Measurements from ENCODE around the gene ADPRH. TPM values are rescaled to one million over a fixed set of nuclear protein-coding genes. Genes with fewer than 3 reads are reported as not detected.

Gene ADPRH
- total RNA-seq, 2 experiments from 2014 or later = 0.36 TPM

DNA sequence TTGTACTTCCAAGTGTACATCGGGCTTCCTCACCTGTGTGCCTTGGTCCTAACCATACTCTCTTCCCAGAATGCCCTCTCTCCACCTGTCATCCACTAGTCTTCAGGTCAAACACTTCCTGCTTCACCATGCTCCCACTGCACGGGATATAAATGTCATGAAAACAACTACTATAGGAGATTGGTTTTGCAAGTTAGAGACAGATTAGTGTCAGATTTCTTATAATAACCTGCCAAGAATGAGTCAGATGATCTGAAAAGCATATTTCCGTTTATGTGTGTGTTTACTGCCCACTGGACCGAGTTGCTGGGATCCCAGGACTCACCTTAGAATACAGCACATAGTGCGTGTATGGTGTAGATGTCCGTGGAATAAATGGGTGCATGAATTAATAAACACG is 39.8 kb downstream of the ADPRH start:
- Mint-ChIP-seq H3K36me3 (ENCODE audit: low read depth) (no peaks in the 10 kb centered on the region), H3K9me3 (no peaks in the 10 kb centered on the region), H3K27ac (no peak overlapping the region), H3K4me3 (no peak overlapping the region), H3K4me1 (ENCODE audit: low read depth) (no peaks in the 10 kb centered on the region), H3K27me3 (peaks cover 7% of the 10 kb centered on the region)
- Histone ChIP-seq H3K27me3 (ENCODE audit: control insufficient read depth in 1 of 2, insufficient read depth in 2 of 2, low read length in 2 of 2) (no peaks in the 10 kb centered on the region), H3K36me3 (ENCODE audit: insufficient read depth, low read length) (no peaks in the 10 kb centered on the region), H3K27ac (ENCODE audit: low read depth in 1 of 2, low read length in 2 of 2) (no peak overlapping the region), H3K4me3 (ENCODE audit: low read length) (no peak overlapping the region), H3K9me3 (ENCODE audit: control insufficient read depth in 1 of 2, insufficient read depth in 1 of 2, low read length in 2 of 2) (no peaks in the 10 kb centered on the region), H3K4me1 (ENCODE audit: insufficient read depth, low read length) (no peaks in the 10 kb centered on the region)
- ChIA-PET POLR2A (no interaction called here), CTCF (no interaction called here)
- intact Hi-C loops (cut with DNase I, micrococcal nuclease) = no loop called here
- ATAC-seq (ENCODE audit: poor library complexity) (no peak), DNase-seq (no peak)
- TF ChIP-seq CTCF (IDR thresholded peaks at IDR 0.05) = no peak

DNA sequence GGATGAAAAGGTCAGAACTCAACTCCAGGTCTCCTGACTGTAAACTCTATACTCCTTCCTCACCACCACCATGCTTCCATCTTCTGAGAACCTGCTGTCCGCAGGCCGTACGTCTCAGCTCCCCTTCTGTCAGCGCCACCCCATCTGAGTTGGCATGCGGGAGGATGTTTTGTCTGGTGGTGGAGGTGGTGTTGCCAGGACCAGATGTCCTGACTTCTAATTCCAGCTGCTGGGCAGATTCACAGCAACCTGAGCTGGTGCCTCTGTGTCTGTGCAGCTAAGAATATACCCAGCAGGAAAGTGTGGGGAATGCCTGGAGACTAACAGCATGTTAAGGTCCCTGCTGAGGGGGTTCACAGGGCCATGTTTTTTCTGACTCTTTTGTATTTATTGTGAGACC is 41.6 kb downstream of the ADPRH start:
- peaks cover under 1% of the 10 kb centered on the region for H3K4me1 ChIP-seq (ENCODE audit: insufficient read depth, low read length)
- no peak for TF ChIP-seq CTCF (IDR thresholded peaks at IDR 0.05)
- H3K27me3 ChIP-seq (ENCODE audit: control insufficient read depth in 1 of 2, insufficient read depth in 2 of 2, low read length in 2 of 2) = no peaks in the 10 kb centered on the region
- no peak overlapping the region for H3K4me3 Mint-ChIP-seq
- no peaks in the 10 kb centered on the region for H3K9me3 Mint-ChIP-seq
- POLR2A ChIA-PET = no interaction called here
- no peak for ATAC-seq (ENCODE audit: poor library complexity)
- no peak for DNase-seq
- no peak overlapping the region for H3K27ac ChIP-seq (ENCODE audit: low read depth in 1 of 2, low read length in 2 of 2)
- H3K9me3 ChIP-seq (ENCODE audit: control insufficient read depth in 1 of 2, insufficient read depth in 1 of 2, low read length in 2 of 2) = no peaks in the 10 kb centered on the region
- H3K27ac Mint-ChIP-seq = no peak overlapping the region
- H3K4me3 ChIP-seq (ENCODE audit: low read length) = no peak overlapping the region
- CTCF ChIA-PET = no interaction called here
- intact Hi-C loops (cut with DNase I, micrococcal nuclease) = no loop called here
- H3K36me3 Mint-ChIP-seq (ENCODE audit: low read depth) = no peaks in the 10 kb centered on the region
- no peaks in the 10 kb centered on the region for H3K4me1 Mint-ChIP-seq (ENCODE audit: low read depth)
- peaks cover 12% of the 10 kb centered on the region for H3K27me3 Mint-ChIP-seq
- no peaks in the 10 kb centered on the region for H3K36me3 ChIP-seq (ENCODE audit: insufficient read depth, low read length)

GRCh38 chr3:119624002-119624720 is 44.9 kb downstream of the ADPRH start:
- H3K4me3 ChIP-seq (ENCODE audit: low read length) = no peak overlapping the region
- Mint-ChIP-seq H3K27ac (no peak overlapping the region), H3K27me3 (peaks cover 24% of the 10 kb centered on the region), H3K9me3 (no peaks in the 10 kb centered on the region), H3K4me1 (ENCODE audit: low read depth) (no peaks in the 10 kb centered on the region), H3K4me3 (no peak overlapping the region), H3K36me3 (ENCODE audit: low read depth) (no peaks in the 10 kb centered on the region)
- peaks cover 31% of the 10 kb centered on the region for H3K4me1 ChIP-seq (ENCODE audit: insufficient read depth, low read length)
- ChIA-PET POLR2A (no interaction called here), CTCF (no interaction called here)
- H3K36me3 ChIP-seq (ENCODE audit: insufficient read depth, low read length) = no peaks in the 10 kb centered on the region
- DNase-seq (no peak), ATAC-seq (ENCODE audit: poor library complexity) (no peak)
- H3K27me3 ChIP-seq (ENCODE audit: control insufficient read depth in 1 of 2, insufficient read depth in 2 of 2, low read length in 2 of 2) = no peaks in the 10 kb centered on the region
- TF ChIP-seq CTCF (IDR thresholded peaks at IDR 0.05) = no peak
- intact Hi-C loops (cut with DNase I, micrococcal nuclease) = no loop called here
- peaks cover 0 to 3% of the 10 kb centered on the region in 2 experiments for H3K9me3 ChIP-seq (ENCODE audit: control insufficient read depth in 1 of 2, insufficient read depth in 1 of 2, low read length in 2 of 2)
- no peak overlapping the region for H3K27ac ChIP-seq (ENCODE audit: low read depth in 1 of 2, low read length in 2 of 2)
